ENCODE data around the gene LPAR4. TPM values are rescaled to one million over a fixed set of nuclear protein-coding genes. Genes with fewer than 3 reads are reported as not detected.

LPAR4 gene, protein sequence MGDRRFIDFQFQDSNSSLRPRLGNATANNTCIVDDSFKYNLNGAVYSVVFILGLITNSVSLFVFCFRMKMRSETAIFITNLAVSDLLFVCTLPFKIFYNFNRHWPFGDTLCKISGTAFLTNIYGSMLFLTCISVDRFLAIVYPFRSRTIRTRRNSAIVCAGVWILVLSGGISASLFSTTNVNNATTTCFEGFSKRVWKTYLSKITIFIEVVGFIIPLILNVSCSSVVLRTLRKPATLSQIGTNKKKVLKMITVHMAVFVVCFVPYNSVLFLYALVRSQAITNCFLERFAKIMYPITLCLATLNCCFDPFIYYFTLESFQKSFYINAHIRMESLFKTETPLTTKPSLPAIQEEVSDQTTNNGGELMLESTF
- polyA plus RNA-seq (2011; rRNA removed) (0.05 and 0.07 TPM in 2 replicates), polyA minus RNA-seq (2011; rRNA and poly(A)+ RNA removed) (not detected in 2 replicates)

DNA sequence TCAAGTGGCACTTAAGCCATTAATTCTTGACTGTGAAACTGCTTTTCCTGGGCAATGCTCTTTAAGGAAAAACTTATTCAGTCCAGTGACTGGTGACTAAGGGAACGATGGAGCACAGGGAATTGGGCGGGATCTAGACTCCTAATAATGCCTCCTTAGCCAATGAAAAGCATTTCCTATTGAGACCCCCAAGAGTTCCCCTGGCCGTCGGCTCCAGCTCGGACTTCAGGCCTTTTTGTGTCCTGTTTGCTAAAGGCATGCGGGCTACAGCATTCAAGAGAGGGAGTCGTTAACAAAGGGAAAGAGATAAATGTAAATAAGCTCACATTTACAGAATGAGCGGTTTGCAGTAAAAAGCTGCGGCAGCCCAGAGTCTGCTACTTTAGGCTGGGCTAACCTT lies at the start of gene LPAR4:
LPAR4 (plus strand) TSS at position 232 of the 400 bp plus-strand sequence. CDS start 7,150 bp downstream, outside the sequence.
- ChIA-PET POLR2A (no interaction called here), CTCF (no interaction called here)
- peak within 1 kb of the TSS; percentile 13 for H3K4me3 ChIP-seq (ENCODE audit: low read depth, low read length)
- no peaks in the 10 kb centered on the region for H3K36me3 ChIP-seq (ENCODE audit: control insufficient read depth, insufficient read depth, low read length)
- DNase-seq (ENCODE audit: low read depth) = no peak
- TF ChIP-seq, protein P1, sequence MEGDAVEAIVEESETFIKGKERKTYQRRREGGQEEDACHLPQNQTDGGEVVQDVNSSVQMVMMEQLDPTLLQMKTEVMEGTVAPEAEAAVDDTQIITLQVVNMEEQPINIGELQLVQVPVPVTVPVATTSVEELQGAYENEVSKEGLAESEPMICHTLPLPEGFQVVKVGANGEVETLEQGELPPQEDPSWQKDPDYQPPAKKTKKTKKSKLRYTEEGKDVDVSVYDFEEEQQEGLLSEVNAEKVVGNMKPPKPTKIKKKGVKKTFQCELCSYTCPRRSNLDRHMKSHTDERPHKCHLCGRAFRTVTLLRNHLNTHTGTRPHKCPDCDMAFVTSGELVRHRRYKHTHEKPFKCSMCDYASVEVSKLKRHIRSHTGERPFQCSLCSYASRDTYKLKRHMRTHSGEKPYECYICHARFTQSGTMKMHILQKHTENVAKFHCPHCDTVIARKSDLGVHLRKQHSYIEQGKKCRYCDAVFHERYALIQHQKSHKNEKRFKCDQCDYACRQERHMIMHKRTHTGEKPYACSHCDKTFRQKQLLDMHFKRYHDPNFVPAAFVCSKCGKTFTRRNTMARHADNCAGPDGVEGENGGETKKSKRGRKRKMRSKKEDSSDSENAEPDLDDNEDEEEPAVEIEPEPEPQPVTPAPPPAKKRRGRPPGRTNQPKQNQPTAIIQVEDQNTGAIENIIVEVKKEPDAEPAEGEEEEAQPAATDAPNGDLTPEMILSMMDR (IDR thresholded peaks at IDR 0.05; ENCODE audit: insufficient read depth, low read depth, low read length) = no peak
- H3K27me3 ChIP-seq (ENCODE audit: control insufficient read depth, insufficient read depth, low read length) = no peaks in the 10 kb centered on the region

DNA sequence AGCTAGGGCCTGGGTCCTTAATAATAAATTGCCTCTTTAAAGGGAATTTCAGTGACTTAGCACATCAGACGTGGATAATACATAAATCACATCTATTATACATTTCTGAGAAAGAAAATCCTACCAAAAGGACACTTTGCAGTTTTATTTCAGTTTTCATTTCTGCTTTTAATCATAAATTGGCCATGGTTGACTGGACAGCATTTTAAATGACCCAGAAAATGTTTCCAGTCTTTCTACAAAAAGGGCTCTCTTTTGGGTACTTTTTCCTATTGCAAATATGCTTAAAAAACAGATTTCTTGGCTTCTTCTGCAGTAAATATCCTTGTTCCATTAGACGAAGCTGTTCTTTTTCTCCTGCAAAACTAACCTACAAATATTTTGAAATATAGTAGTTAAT lies 41.4 kb upstream of the LPAR4 start:
- no peaks in the 10 kb centered on the region for H3K36me3 ChIP-seq (ENCODE audit: control insufficient read depth, insufficient read depth, low read length)
- TF ChIP-seq, protein P1 (IDR thresholded peaks at IDR 0.05; ENCODE audit: insufficient read depth, low read depth, low read length) = no peak
- no peak for DNase-seq (ENCODE audit: low read depth)
- POLR2A ChIA-PET = no interaction called here
- no peaks in the 10 kb centered on the region for H3K27me3 ChIP-seq (ENCODE audit: control insufficient read depth, insufficient read depth, low read length)
- CTCF ChIA-PET = interaction anchor here (1.0 to 1.5 kb wide), 2 partner anchors 9 to 110 kb away, joined by 3 to 4 read pairs; no protein-coding TSS in a partner anchor
- no peak overlapping the region for H3K4me3 ChIP-seq (ENCODE audit: low read depth, low read length)

DNA sequence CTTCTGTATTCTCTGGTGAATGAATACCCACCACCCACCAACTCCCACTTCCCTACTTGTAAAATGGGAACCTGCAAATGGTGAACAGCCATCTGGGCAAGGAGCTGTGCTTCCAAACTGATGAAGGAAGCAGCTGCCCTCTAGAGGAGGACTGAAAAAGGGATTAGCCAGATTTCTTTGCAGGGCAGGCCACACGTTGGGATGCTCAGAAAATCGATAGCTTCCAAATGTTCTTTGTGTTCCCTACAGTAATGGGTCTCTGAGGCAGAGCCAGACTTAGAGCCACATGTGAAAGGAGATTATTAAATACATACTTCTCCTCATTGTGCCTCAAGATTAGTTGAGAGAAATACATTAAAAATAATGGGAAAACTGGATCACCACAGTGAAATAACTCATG lies 39.3 kb upstream of the LPAR4 start:
- DNase-seq (ENCODE audit: low read depth) = no peak
- CTCF ChIA-PET = interaction anchor here (0.6 to 2.6 kb wide), 10 partner anchors 15 to 373 kb away, joined by 3 to 22 read pairs (median 4); partner anchors contain the start of gene RTL3
- TF ChIP-seq, protein P1 (IDR thresholded peaks at IDR 0.05; ENCODE audit: insufficient read depth, low read depth, low read length) = peak; percentile 69
- Histone ChIP-seq H3K27me3 (ENCODE audit: control insufficient read depth, insufficient read depth, low read length) (no peaks in the 10 kb centered on the region), H3K36me3 (ENCODE audit: control insufficient read depth, insufficient read depth, low read length) (no peaks in the 10 kb centered on the region), H3K4me3 (ENCODE audit: low read depth, low read length) (no peak overlapping the region)
- POLR2A ChIA-PET = no interaction called here

DNA sequence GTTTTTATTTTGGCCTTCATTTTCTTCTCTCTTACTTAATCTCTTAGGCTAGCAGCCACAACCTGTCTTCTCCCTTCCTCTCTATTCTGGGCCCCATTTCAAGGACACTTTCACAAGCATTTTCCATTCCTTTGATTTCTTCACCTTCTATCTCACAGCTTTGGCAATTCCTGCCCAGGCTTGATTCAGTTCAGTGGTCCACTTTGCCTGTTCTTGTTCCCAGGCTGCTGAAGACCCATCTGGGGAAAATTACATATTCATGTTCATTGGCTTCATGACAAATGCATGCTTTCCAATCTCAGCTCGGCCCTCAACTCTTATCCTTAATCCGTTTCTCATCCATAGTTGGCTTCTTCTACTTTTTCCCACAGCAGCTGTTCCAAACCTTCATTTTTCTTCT lies 38.7 kb upstream of the LPAR4 start:
- Histone ChIP-seq H3K36me3 (ENCODE audit: control insufficient read depth, insufficient read depth, low read length) (no peaks in the 10 kb centered on the region), H3K4me3 (ENCODE audit: low read depth, low read length) (no peak overlapping the region), H3K27me3 (ENCODE audit: control insufficient read depth, insufficient read depth, low read length) (no peaks in the 10 kb centered on the region)
- no peak for DNase-seq (ENCODE audit: low read depth)
- ChIA-PET CTCF (interaction anchor here (0.8 to 2.6 kb wide), 9 partner anchors 15 to 373 kb away, joined by 3 to 22 read pairs (median 4); partner anchors contain the start of gene RTL3), POLR2A (no interaction called here)
- TF ChIP-seq, protein P1 (IDR thresholded peaks at IDR 0.05; ENCODE audit: insufficient read depth, low read depth, low read length) = no peak

DNA sequence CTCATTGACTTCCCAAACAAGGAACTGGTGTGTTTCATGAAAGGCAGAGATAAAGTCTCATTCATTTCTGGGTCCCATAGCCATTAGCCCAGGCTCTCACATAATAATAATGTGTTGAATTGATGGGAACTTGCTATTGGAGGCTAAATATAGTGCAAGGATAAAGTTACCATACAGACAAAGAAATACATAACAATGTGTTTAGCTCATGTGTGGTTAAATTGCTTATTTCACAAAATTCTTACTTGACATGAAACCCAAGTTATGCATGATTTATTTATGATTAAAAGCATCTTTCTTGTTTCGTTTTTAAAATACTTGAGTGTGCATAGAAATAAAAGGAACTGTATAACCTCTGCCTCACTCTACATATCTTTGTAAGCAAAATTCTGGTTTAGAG lies 37.3 kb upstream of the LPAR4 start:
- ChIA-PET CTCF (interaction anchor here (1.3 kb wide), 1 partner anchor 71 kb away, joined by 3 read pairs; no protein-coding TSS in a partner anchor), POLR2A (no interaction called here)
- DNase-seq (ENCODE audit: low read depth) = no peak

More for the DNA sequence above, 37.3 kb upstream of the LPAR4 start:
- H3K4me3 ChIP-seq (ENCODE audit: low read depth, low read length) = no peak overlapping the region
- no peaks in the 10 kb centered on the region for H3K36me3 ChIP-seq (ENCODE audit: control insufficient read depth, insufficient read depth, low read length)
- no peaks in the 10 kb centered on the region for H3K27me3 ChIP-seq (ENCODE audit: control insufficient read depth, insufficient read depth, low read length)
- TF ChIP-seq, protein P1 (IDR thresholded peaks at IDR 0.05; ENCODE audit: insufficient read depth, low read depth, low read length) = no peak

Data from BJ (cell line).